ENCODE measurements around the gene ARHGAP15.

ARHGAP15 gene

GRCh38 chr2:143209570-143210445, 80.6 kb downstream of the ARHGAP15 start:
- Mint-ChIP-seq H3K27me3 (no peaks in the 10 kb centered on the region), H3K9me3 (ENCODE audit: low read depth) (peaks cover 3% of the 10 kb centered on the region), H3K36me3 (peaks cover 49% of the 10 kb centered on the region)

DNA sequence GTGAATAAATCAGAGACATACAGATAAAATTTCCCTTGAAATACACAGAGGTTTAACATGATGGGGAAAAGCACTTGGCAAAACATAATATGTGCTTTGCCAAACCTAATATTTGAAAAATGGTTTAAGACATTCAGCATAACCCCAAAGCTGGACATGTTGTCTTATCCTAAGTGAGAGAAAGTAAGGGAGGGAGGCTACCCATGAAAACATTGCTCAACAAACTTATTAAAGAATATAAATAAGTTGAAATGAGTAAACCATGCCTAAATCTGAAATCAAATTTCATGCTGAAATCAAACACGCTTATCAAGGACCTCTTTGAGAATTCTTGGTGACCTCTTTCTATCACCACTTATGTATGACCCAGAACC, 81.2 kb downstream of the ARHGAP15 start:
- Mint-ChIP-seq H3K4me3 (no peak overlapping the region), H3K9me3 (ENCODE audit: low read depth) (peaks cover 3% of the 10 kb centered on the region), H3K36me3 (peaks cover 51% of the 10 kb centered on the region), H3K4me1 (ENCODE audit: low read depth) (peaks cover 48% of the 10 kb centered on the region), H3K27me3 (no peaks in the 10 kb centered on the region), H3K27ac (peak overlapping the region; percentile 13)

More at GRCh38 chr2:143209570-143210445, 80.6 kb downstream of the ARHGAP15 start:
- Mint-ChIP-seq H3K4me1 (ENCODE audit: low read depth) (peaks cover 51% of the 10 kb centered on the region), H3K4me3 (no peak overlapping the region), H3K27ac (peak overlapping the region; percentile 51)

GRCh38 chr2:143217512-143218115, 88.4 kb downstream of the ARHGAP15 start:
- Mint-ChIP-seq H3K9me3 (ENCODE audit: low read depth) (no peaks in the 10 kb centered on the region), H3K4me1 (ENCODE audit: low read depth) (peaks cover 57% of the 10 kb centered on the region), H3K36me3 (peaks cover 24% of the 10 kb centered on the region), H3K27me3 (no peaks in the 10 kb centered on the region), H3K4me3 (no peak overlapping the region), H3K27ac (peak overlapping the region; percentile 83)

- Mint-ChIP-seq H3K27me3 (no peaks in the 10 kb centered on the region), H3K4me1 (ENCODE audit: low read depth) (peaks cover 62% of the 10 kb centered on the region), H3K36me3 (peaks cover 17% of the 10 kb centered on the region), H3K9me3 (ENCODE audit: low read depth) (no peaks in the 10 kb centered on the region), H3K27ac (no peak overlapping the region), H3K4me3 (no peak overlapping the region)
These were observed 89.4 kb downstream of the ARHGAP15 start for GRCh38 chr2:143218621-143219020.

- Mint-ChIP-seq H3K4me1 (ENCODE audit: low read depth) (peaks cover 66% of the 10 kb centered on the region), H3K36me3 (peaks cover 16% of the 10 kb centered on the region), H3K4me3 (no peak overlapping the region), H3K9me3 (ENCODE audit: low read depth) (no peaks in the 10 kb centered on the region), H3K27me3 (no peaks in the 10 kb centered on the region), H3K27ac (peak overlapping the region; percentile 86)
These were observed 90.0 kb downstream of the ARHGAP15 start for GRCh38 chr2:143219266-143219665.

DNA sequence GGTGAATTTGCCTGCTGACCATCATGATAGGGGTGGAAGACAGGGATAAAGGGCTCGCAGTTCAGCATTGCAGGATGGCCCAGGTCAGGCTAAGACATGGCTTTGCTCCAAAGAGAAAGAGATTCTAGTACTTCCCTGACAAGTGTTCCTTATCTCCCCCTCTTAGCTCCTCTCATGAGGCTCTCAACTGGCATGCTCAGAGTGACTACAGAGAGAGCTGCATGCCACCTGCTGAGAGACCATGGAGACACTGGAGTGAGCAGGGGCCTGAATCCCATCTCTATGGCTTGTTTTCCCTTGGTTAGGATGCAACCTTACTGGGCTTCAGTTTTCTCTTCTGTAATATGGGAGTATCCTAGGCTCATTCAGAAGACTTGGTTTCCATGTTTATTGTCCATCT, 94.3 kb downstream of the ARHGAP15 start:
- peak overlapping the region; percentile 11 for H3K27ac Mint-ChIP-seq
- H3K4me3 Mint-ChIP-seq: no peak overlapping the region
- peaks cover 2% of the 10 kb centered on the region for H3K36me3 Mint-ChIP-seq
- no peaks in the 10 kb centered on the region for H3K9me3 Mint-ChIP-seq (ENCODE audit: low read depth)
- no peaks in the 10 kb centered on the region for H3K27me3 Mint-ChIP-seq
- peaks cover 67% of the 10 kb centered on the region for H3K4me1 Mint-ChIP-seq (ENCODE audit: low read depth)

GRCh38 chr2:143225931-143226330, 96.7 kb downstream of the ARHGAP15 start:
- Mint-ChIP-seq H3K4me3 (no peak overlapping the region), H3K27me3 (no peaks in the 10 kb centered on the region), H3K9me3 (ENCODE audit: low read depth) (no peaks in the 10 kb centered on the region), H3K36me3 (peaks cover 12% of the 10 kb centered on the region), H3K27ac (peak overlapping the region; percentile 84), H3K4me1 (ENCODE audit: low read depth) (peaks cover 61% of the 10 kb centered on the region)

GRCh38 chr2:143226714-143227541, 97.7 kb downstream of the ARHGAP15 start:
- Mint-ChIP-seq H3K9me3 (ENCODE audit: low read depth) (peaks cover 6% of the 10 kb centered on the region), H3K27me3 (no peaks in the 10 kb centered on the region), H3K27ac (peak overlapping the region; percentile 84), H3K4me3 (no peak overlapping the region), H3K36me3 (peaks cover 20% of the 10 kb centered on the region), H3K4me1 (ENCODE audit: low read depth) (peaks cover 54% of the 10 kb centered on the region)

DNA sequence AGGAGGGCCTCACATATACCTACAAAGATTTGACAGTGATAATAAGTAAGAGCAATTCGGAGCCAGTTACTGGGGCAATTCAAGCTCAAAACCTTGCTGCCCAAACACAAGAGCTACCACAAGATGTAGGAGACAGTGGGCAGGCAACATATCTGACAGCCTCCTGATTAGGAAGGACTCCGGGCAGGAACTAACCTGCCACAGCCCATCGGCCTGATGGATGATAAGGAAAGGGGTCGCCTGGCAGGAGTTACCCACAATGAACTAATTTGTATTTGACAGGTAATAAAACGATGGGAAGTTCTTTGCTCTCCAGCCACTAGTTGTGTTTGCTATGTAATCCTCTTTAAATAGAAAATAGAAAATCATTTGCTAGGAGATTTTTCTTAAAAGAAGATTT, 100.2 kb downstream of the ARHGAP15 start:
- H3K9me3 Mint-ChIP-seq (ENCODE audit: low read depth): peaks cover 22% of the 10 kb centered on the region
- peaks cover 38% of the 10 kb centered on the region for H3K36me3 Mint-ChIP-seq
- H3K27me3 Mint-ChIP-seq: no peaks in the 10 kb centered on the region
- H3K4me1 Mint-ChIP-seq (ENCODE audit: low read depth): peaks cover 33% of the 10 kb centered on the region
- no peak overlapping the region for H3K4me3 Mint-ChIP-seq
- H3K27ac Mint-ChIP-seq: peak overlapping the region; percentile 64

DNA sequence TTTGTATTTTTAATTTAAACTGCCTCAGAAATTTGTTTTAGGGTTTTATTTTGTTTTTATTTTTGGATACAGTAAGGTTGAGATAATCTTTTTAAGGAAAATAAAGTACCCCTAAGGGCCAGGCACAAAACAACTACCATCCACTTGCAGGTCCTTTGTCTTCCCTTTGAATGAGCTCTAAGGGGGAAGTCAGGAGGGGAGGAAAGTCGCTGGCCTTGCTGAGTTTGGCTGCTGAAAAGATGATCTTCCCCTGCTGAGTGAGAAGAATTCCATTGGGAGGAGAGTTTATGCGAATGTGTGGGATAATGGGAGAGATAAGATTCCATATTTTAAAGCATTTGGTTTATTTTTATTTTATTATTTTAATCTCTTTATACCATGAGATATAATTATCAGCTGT, 100.7 kb downstream of the ARHGAP15 start:
- H3K36me3 Mint-ChIP-seq: peaks cover 39% of the 10 kb centered on the region
- H3K27me3 Mint-ChIP-seq: no peaks in the 10 kb centered on the region
- H3K4me1 Mint-ChIP-seq (ENCODE audit: low read depth): peaks cover 29% of the 10 kb centered on the region
- no peak overlapping the region for H3K4me3 Mint-ChIP-seq
- no peak overlapping the region for H3K27ac Mint-ChIP-seq
- peaks cover 22% of the 10 kb centered on the region for H3K9me3 Mint-ChIP-seq (ENCODE audit: low read depth)

GRCh38 chr2:143230506-143231253, 101.5 kb downstream of the ARHGAP15 start:
- Mint-ChIP-seq H3K27me3 (no peaks in the 10 kb centered on the region), H3K4me1 (ENCODE audit: low read depth) (peaks cover 36% of the 10 kb centered on the region), H3K27ac (peak overlapping the region; percentile 22), H3K4me3 (no peak overlapping the region), H3K9me3 (ENCODE audit: low read depth) (peaks cover 22% of the 10 kb centered on the region), H3K36me3 (peaks cover 45% of the 10 kb centered on the region)

DNA sequence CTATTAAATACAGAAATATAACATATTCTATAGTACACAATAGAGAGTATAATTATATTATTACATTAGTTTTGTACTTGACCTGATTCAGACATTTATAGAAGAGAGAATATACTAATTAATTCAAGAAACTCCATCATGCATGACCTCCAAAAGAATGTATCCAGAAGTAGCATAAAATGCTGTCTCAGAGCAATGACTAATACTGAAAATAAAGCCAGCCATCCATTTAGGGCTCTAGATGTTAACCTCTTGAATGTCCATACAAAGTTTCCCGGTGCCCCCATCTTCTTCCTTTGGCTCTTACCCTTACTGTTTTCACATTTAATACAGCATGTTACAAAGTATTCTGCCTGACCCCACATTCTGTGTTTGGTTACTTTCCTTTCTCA, 102.0 kb downstream of the ARHGAP15 start:
- no peak overlapping the region for H3K4me3 Mint-ChIP-seq
- H3K27me3 Mint-ChIP-seq: no peaks in the 10 kb centered on the region
- H3K27ac Mint-ChIP-seq: no peak overlapping the region
- peaks cover 48% of the 10 kb centered on the region for H3K36me3 Mint-ChIP-seq
- peaks cover 22% of the 10 kb centered on the region for H3K9me3 Mint-ChIP-seq (ENCODE audit: low read depth)
- peaks cover 34% of the 10 kb centered on the region for H3K4me1 Mint-ChIP-seq (ENCODE audit: low read depth)

DNA sequence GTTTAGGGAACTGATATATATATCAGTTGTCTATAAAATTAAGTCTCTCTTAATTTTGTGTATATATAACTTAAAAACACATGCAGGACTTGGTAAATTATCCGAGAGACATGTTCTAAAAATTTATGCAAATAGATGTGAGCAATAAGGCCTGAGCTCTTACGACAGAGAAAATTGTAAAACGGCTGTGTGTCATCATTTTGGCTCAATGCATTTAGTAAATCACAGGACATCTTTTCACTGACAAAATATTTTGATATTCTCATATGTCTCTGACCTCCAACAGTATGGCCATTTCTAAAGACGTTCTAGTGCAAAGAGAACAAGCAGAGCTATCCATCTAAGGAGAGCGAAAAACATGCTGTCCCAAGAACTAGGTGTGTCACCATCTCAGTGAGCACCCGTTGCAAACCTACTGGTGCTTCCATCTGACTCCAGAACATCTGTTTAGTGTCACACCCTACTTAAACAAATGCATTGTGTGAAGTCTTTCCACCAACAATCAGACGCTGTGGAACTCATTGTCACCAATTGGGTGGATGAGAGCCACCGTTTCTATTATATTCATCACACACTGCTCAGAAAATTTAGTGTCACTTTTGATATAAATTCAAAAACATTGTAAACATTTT, 108.0 kb downstream of the ARHGAP15 start:
- Mint-ChIP-seq H3K36me3 (peaks cover 45% of the 10 kb centered on the region), H3K4me3 (no peak overlapping the region), H3K4me1 (ENCODE audit: low read depth) (peaks cover 38% of the 10 kb centered on the region), H3K9me3 (ENCODE audit: low read depth) (peaks cover 17% of the 10 kb centered on the region), H3K27ac (no peak overlapping the region), H3K27me3 (no peaks in the 10 kb centered on the region)
